Measurements from ENCODE around the gene F8. TPM values are rescaled to one million over a fixed set of nuclear protein-coding genes. Genes with fewer than 3 reads are reported as not detected.
"Not testable (repeated sequence)": the region's sequence is repeated elsewhere in the genome, so short reads cannot be mapped to it uniquely, and the experiment has no call there.

The F8 gene
- total and polyA plus RNA-seq, 9 of the 15 experiments (the other 6 are each of a cell fraction or from before 2014, with no cell fraction given) = 0.41 to 3.8 (median 0.91) TPM

DNA sequence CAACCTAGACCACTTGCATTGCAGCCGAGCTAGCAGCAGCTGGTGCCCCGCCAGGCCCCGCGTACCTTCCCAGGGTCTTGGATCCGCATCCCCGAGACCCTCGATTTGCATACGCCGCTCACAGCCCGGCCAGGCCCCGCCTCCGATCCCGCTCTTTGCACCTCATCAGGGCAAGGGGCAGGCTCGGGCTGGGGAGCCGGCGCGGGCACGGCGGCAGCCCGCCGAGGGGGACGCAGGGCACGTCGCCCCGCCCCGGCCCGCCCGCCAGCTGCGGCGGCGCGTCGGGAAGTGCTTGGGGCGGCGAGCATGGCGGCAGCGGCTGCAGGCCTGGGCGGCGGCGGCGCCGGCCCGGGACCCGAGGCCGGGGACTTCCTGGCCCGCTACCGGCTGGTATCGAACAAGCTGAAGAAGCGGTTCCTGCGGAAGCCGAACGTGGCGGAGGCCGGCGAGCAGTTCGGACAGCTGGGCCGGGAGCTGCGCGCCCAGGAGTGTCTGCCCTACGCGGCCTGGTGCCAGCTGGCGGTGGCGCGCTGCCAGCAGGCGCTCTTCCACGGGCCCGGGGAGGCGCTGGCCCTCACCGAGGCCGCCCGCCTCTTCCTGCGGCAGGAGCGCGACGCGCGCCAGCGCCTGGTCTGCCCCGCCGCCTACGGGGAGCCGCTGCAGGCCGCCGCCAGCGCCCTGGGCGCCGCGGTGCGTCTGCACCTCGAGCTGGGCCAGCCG is 136.3 kb downstream of the F8 start, which contains the start of gene F8A1:
TSS of gene F8A1 (plus strand) at position 287 of the 720 bp plus-strand sequence. CDS start at position 307, 20 bp downstream.
- CTCF ChIA-PET (ENCODE audit: low intra/inter-chr PET ratio); H3K9me3 ChIP-seq (replicated peaks; ENCODE audit: control insufficient read depth, insufficient read depth, low read depth, low read length); BruUV-seq (replicated peaks); ATAC-seq; FAIRE-seq; H3K4me1 ChIP-seq (replicated peaks in 1 of 2; ENCODE audit: control insufficient read depth in 2 of 2, insufficient read depth in 2 of 2, low read length in 2 of 2); H3K27me3 ChIP-seq (ENCODE audit: control insufficient read depth in 2 of 2, insufficient read depth in 2 of 2, low read length in 2 of 2); DNase-seq (ENCODE audit: extremely low read depth in 1 of 4, low spot score in 3 of 4); H3K79me2 ChIP-seq (ENCODE audit: control insufficient read depth, insufficient read depth, low read length); H2AFZ ChIP-seq (ENCODE audit: low read depth, low read length); intact Hi-C loops (cut with micrococcal nuclease); H3K4me2 ChIP-seq (ENCODE audit: insufficient read depth, low read length); H3K36me3 ChIP-seq (ENCODE audit: control insufficient read depth, insufficient read depth, low read length); H3K9me1 ChIP-seq (ENCODE audit: control insufficient read depth, insufficient read depth, low read length); H3K27ac ChIP-seq (ENCODE audit: extremely low read depth, low read depth, low read length); H4K20me1 ChIP-seq (replicated peaks; ENCODE audit: control insufficient read depth, insufficient read depth, low read length); POLR2A ChIA-PET; H3K4me3 ChIP-seq; H3K9ac ChIP-seq (ENCODE audit: insufficient read depth in 1 of 2, low read depth in 2 of 2, low read length in 2 of 2): not testable (repeated sequence)
- WGBS (ENCODE audit: insufficient coverage, low coverage, missing lambda C conversion rate) = no CpG with 5 or more reads among the region's 91 CpGs
- in situ Hi-C loops (cut with MboI) = loop anchor here (25.0 kb wide), 1 partner anchor 576 kb away; the partner anchor contains the start of gene F8A3

DNA sequence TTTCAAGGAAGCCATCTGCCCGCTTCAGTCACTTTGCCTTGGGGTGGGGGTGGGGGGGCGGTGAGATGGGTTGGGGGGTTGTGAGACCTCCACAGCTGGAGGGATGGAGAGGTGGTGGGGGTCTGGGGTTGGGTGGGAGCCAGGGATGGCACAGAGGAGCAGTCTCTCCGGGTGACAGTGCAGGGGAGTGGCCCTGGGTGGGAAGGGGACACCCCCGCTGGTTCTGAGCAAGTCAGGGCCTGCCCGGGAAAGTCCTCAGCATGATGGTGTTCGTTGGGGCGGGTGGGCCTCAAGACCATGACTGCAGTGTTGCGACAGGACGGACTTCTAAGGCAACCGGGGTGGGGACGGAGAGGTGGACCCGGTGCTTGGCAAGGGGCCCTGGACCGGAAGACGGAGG is 137.0 kb downstream of the F8 start:
- H3K27me3 ChIP-seq (ENCODE audit: control insufficient read depth in 2 of 2, insufficient read depth in 2 of 2, low read length in 2 of 2); ATAC-seq; FAIRE-seq; H2AFZ ChIP-seq (ENCODE audit: low read depth, low read length); POLR2A ChIA-PET; H3K9me3 ChIP-seq (replicated peaks; ENCODE audit: control insufficient read depth, insufficient read depth, low read depth, low read length); CTCF ChIA-PET (ENCODE audit: low intra/inter-chr PET ratio); H3K36me3 ChIP-seq (ENCODE audit: control insufficient read depth, insufficient read depth, low read length); H3K9ac ChIP-seq (ENCODE audit: insufficient read depth in 1 of 2, low read depth in 2 of 2, low read length in 2 of 2); BruUV-seq (replicated peaks); DNase-seq (ENCODE audit: extremely low read depth in 1 of 4, low spot score in 3 of 4); H4K20me1 ChIP-seq (replicated peaks; ENCODE audit: control insufficient read depth, insufficient read depth, low read length); H3K27ac ChIP-seq (ENCODE audit: extremely low read depth, low read depth, low read length); H3K79me2 ChIP-seq (ENCODE audit: control insufficient read depth, insufficient read depth, low read length); H3K9me1 ChIP-seq (ENCODE audit: control insufficient read depth, insufficient read depth, low read length); H3K4me1 ChIP-seq (replicated peaks in 1 of 2; ENCODE audit: control insufficient read depth in 2 of 2, insufficient read depth in 2 of 2, low read length in 2 of 2); H3K4me3 ChIP-seq; H3K4me2 ChIP-seq (ENCODE audit: insufficient read depth, low read length); intact Hi-C loops (cut with micrococcal nuclease): not testable (repeated sequence)
- in situ Hi-C loops (cut with MboI) = loop anchor here (25.0 kb wide), 1 partner anchor 577 kb away; the partner anchor contains the start of gene F8A3
- WGBS (ENCODE audit: insufficient coverage, low coverage, missing lambda C conversion rate) = 43% methylated on average over 1 of the region's 14 CpGs

- POLR2A ChIA-PET; H3K36me3 ChIP-seq (ENCODE audit: control insufficient read depth, insufficient read depth, low read length); CTCF ChIA-PET (ENCODE audit: low intra/inter-chr PET ratio); H3K4me1 ChIP-seq (replicated peaks in 1 of 2; ENCODE audit: control insufficient read depth in 2 of 2, insufficient read depth in 2 of 2, low read length in 2 of 2); intact Hi-C loops (cut with micrococcal nuclease); H3K27me3 ChIP-seq (ENCODE audit: control insufficient read depth in 2 of 2, insufficient read depth in 2 of 2, low read length in 2 of 2); H3K9ac ChIP-seq (ENCODE audit: insufficient read depth in 1 of 2, low read depth in 2 of 2, low read length in 2 of 2); ATAC-seq; H3K27ac ChIP-seq (ENCODE audit: extremely low read depth, low read depth, low read length); DNase-seq (ENCODE audit: extremely low read depth in 1 of 4, low spot score in 3 of 4); BruUV-seq (replicated peaks); H3K4me3 ChIP-seq; H4K20me1 ChIP-seq (replicated peaks; ENCODE audit: control insufficient read depth, insufficient read depth, low read length); H3K9me1 ChIP-seq (ENCODE audit: control insufficient read depth, insufficient read depth, low read length); FAIRE-seq; H2AFZ ChIP-seq (ENCODE audit: low read depth, low read length); H3K9me3 ChIP-seq (replicated peaks; ENCODE audit: control insufficient read depth, insufficient read depth, low read depth, low read length); H3K79me2 ChIP-seq (ENCODE audit: control insufficient read depth, insufficient read depth, low read length); H3K4me2 ChIP-seq (ENCODE audit: insufficient read depth, low read length): not testable (repeated sequence)
- WGBS (ENCODE audit: insufficient coverage, low coverage, missing lambda C conversion rate) = no CpG with 5 or more reads among the region's 33 CpGs
- in situ Hi-C loops (cut with MboI) = loop anchor here (25.0 kb wide), 1 partner anchor 577 kb away; the partner anchor contains the start of gene F8A3
Measured at GRCh38 chrX:154885057-154885456, 137.5 kb downstream of the F8 start.

- H3K27ac ChIP-seq (ENCODE audit: extremely low read depth, low read depth, low read length); H3K9me1 ChIP-seq (ENCODE audit: control insufficient read depth, insufficient read depth, low read length); H3K4me2 ChIP-seq (ENCODE audit: insufficient read depth, low read length); H3K4me1 ChIP-seq (replicated peaks in 1 of 2; ENCODE audit: control insufficient read depth in 2 of 2, insufficient read depth in 2 of 2, low read length in 2 of 2); DNase-seq (ENCODE audit: extremely low read depth in 1 of 4, low spot score in 3 of 4); intact Hi-C loops (cut with micrococcal nuclease); BruUV-seq (replicated peaks); H3K27me3 ChIP-seq (ENCODE audit: control insufficient read depth in 2 of 2, insufficient read depth in 2 of 2, low read length in 2 of 2); CTCF ChIA-PET (ENCODE audit: low intra/inter-chr PET ratio); H3K79me2 ChIP-seq (ENCODE audit: control insufficient read depth, insufficient read depth, low read length); H3K36me3 ChIP-seq (ENCODE audit: control insufficient read depth, insufficient read depth, low read length); H3K9ac ChIP-seq (ENCODE audit: insufficient read depth in 1 of 2, low read depth in 2 of 2, low read length in 2 of 2); H3K9me3 ChIP-seq (replicated peaks; ENCODE audit: control insufficient read depth, insufficient read depth, low read depth, low read length); ATAC-seq; POLR2A ChIA-PET; H4K20me1 ChIP-seq (replicated peaks; ENCODE audit: control insufficient read depth, insufficient read depth, low read length); H2AFZ ChIP-seq (ENCODE audit: low read depth, low read length); H3K4me3 ChIP-seq; FAIRE-seq: not testable (repeated sequence)
- no CpG with 5 or more reads among the region's 8 CpGs for WGBS (ENCODE audit: insufficient coverage, low coverage, missing lambda C conversion rate)
- in situ Hi-C loops (cut with MboI) = loop anchor here (25.0 kb wide), 1 partner anchor 578 kb away; the partner anchor contains the start of gene F8A3
Measured at GRCh38 chrX:154884069-154884468, 138.5 kb downstream of the F8 start.

Measured in K562 (cell line).